ENCODE results near the gene NRP2.
A peak's percentile ranks its signal among the peaks of the same experiment; 100 is the strongest.

The NRP2 gene

GRCh38 chr2:205713086-205713485 lies 30.8 kb downstream of the NRP2 start:
- no peak overlapping the region for H2AFZ ChIP-seq (ENCODE audit: low read length, unreplicated experiment)
- peaks cover 13% of the 10 kb centered on the region for H3K4me1 ChIP-seq (ENCODE audit: control insufficient read depth, insufficient read depth, low read length, unreplicated experiment)
- no peaks in the 10 kb centered on the region for H3K27me3 ChIP-seq (ENCODE audit: insufficient read depth, low read length)
- H3K36me3 ChIP-seq (ENCODE audit: insufficient read depth, low read length): no peaks in the 10 kb centered on the region
- H3K27ac ChIP-seq (ENCODE audit: low read depth, low read length): peak overlapping the region; percentile 27; the same call in 1 of the 2 replicates
- no peak overlapping the region for H3K4me3 ChIP-seq (ENCODE audit: low read depth, low read length)
- H3K79me2 ChIP-seq (ENCODE audit: control insufficient read depth, insufficient read depth, low read length, unreplicated experiment): no peaks in the 10 kb centered on the region

GRCh38 chr2:205714058-205714776 lies 31.9 kb downstream of the NRP2 start:
- H3K4me1 ChIP-seq (ENCODE audit: control insufficient read depth, insufficient read depth, low read length, unreplicated experiment): peaks cover 13% of the 10 kb centered on the region
- H3K4me3 ChIP-seq (ENCODE audit: low read depth, low read length): no peak overlapping the region
- H3K27me3 ChIP-seq (ENCODE audit: insufficient read depth, low read length): no peaks in the 10 kb centered on the region
- no peak overlapping the region for H3K27ac ChIP-seq (ENCODE audit: low read depth, low read length)
- H3K36me3 ChIP-seq (ENCODE audit: insufficient read depth, low read length): no peaks in the 10 kb centered on the region
- H2AFZ ChIP-seq (ENCODE audit: low read length, unreplicated experiment): no peak overlapping the region
- H3K79me2 ChIP-seq (ENCODE audit: control insufficient read depth, insufficient read depth, low read length, unreplicated experiment): no peaks in the 10 kb centered on the region

GRCh38 chr2:205714789-205715720 lies 32.8 kb downstream of the NRP2 start:
- Histone ChIP-seq H2AFZ (ENCODE audit: low read length, unreplicated experiment) (no peak overlapping the region), H3K4me3 (ENCODE audit: low read depth, low read length) (no peak overlapping the region), H3K27ac (ENCODE audit: low read depth, low read length) (no peak overlapping the region), H3K36me3 (ENCODE audit: insufficient read depth, low read length) (no peaks in the 10 kb centered on the region), H3K4me1 (ENCODE audit: control insufficient read depth, insufficient read depth, low read length, unreplicated experiment) (peaks cover 13% of the 10 kb centered on the region), H3K79me2 (ENCODE audit: control insufficient read depth, insufficient read depth, low read length, unreplicated experiment) (no peaks in the 10 kb centered on the region), H3K27me3 (ENCODE audit: insufficient read depth, low read length) (no peaks in the 10 kb centered on the region)

- H3K4me1 ChIP-seq (ENCODE audit: control insufficient read depth, insufficient read depth, low read length, unreplicated experiment): peaks cover 13% of the 10 kb centered on the region
- H3K79me2 ChIP-seq (ENCODE audit: control insufficient read depth, insufficient read depth, low read length, unreplicated experiment): no peaks in the 10 kb centered on the region
- no peak overlapping the region for H3K4me3 ChIP-seq (ENCODE audit: low read depth, low read length)
- no peaks in the 10 kb centered on the region for H3K36me3 ChIP-seq (ENCODE audit: insufficient read depth, low read length)
- H2AFZ ChIP-seq (ENCODE audit: low read length, unreplicated experiment): no peak overlapping the region
- H3K27me3 ChIP-seq (ENCODE audit: insufficient read depth, low read length): no peaks in the 10 kb centered on the region
- H3K27ac ChIP-seq (ENCODE audit: low read depth, low read length): no peak overlapping the region
These were observed 33.7 kb downstream of the NRP2 start for GRCh38 chr2:205715831-205716525.

- Histone ChIP-seq H2AFZ (ENCODE audit: low read length, unreplicated experiment) (no peak overlapping the region), H3K79me2 (ENCODE audit: control insufficient read depth, insufficient read depth, low read length, unreplicated experiment) (no peaks in the 10 kb centered on the region), H3K4me1 (ENCODE audit: control insufficient read depth, insufficient read depth, low read length, unreplicated experiment) (peaks cover 11% of the 10 kb centered on the region), H3K4me3 (ENCODE audit: low read depth, low read length) (no peak overlapping the region), H3K27me3 (ENCODE audit: insufficient read depth, low read length) (no peaks in the 10 kb centered on the region), H3K36me3 (ENCODE audit: insufficient read depth, low read length) (no peaks in the 10 kb centered on the region), H3K27ac (ENCODE audit: low read depth, low read length) (no peak overlapping the region)
These were observed 35.0 kb downstream of the NRP2 start for GRCh38 chr2:205717175-205717846.

- H3K4me3 ChIP-seq (ENCODE audit: low read depth, low read length): no peak overlapping the region
- no peak overlapping the region for H3K27ac ChIP-seq (ENCODE audit: low read depth, low read length)
- no peaks in the 10 kb centered on the region for H3K36me3 ChIP-seq (ENCODE audit: insufficient read depth, low read length)
- H3K4me1 ChIP-seq (ENCODE audit: control insufficient read depth, insufficient read depth, low read length, unreplicated experiment): peaks cover 4% of the 10 kb centered on the region
- H2AFZ ChIP-seq (ENCODE audit: low read length, unreplicated experiment): no peak overlapping the region
- H3K79me2 ChIP-seq (ENCODE audit: control insufficient read depth, insufficient read depth, low read length, unreplicated experiment): no peaks in the 10 kb centered on the region
- H3K27me3 ChIP-seq (ENCODE audit: insufficient read depth, low read length): no peaks in the 10 kb centered on the region
These were observed 35.7 kb downstream of the NRP2 start for GRCh38 chr2:205717999-205718398.

GRCh38 chr2:205719847-205720246 lies 37.5 kb downstream of the NRP2 start:
- H3K27ac ChIP-seq (ENCODE audit: low read depth, low read length): no peak overlapping the region
- H2AFZ ChIP-seq (ENCODE audit: low read length, unreplicated experiment): no peak overlapping the region
- H3K27me3 ChIP-seq (ENCODE audit: insufficient read depth, low read length): no peaks in the 10 kb centered on the region
- H3K4me3 ChIP-seq (ENCODE audit: low read depth, low read length): no peak overlapping the region
- no peaks in the 10 kb centered on the region for H3K36me3 ChIP-seq (ENCODE audit: insufficient read depth, low read length)
- H3K4me1 ChIP-seq (ENCODE audit: control insufficient read depth, insufficient read depth, low read length, unreplicated experiment): peaks cover 5% of the 10 kb centered on the region
- no peaks in the 10 kb centered on the region for H3K79me2 ChIP-seq (ENCODE audit: control insufficient read depth, insufficient read depth, low read length, unreplicated experiment)

GRCh38 chr2:205720451-205720902 lies 38.2 kb downstream of the NRP2 start:
- Histone ChIP-seq H3K4me3 (ENCODE audit: low read depth, low read length) (no peak overlapping the region), H3K79me2 (ENCODE audit: control insufficient read depth, insufficient read depth, low read length, unreplicated experiment) (no peaks in the 10 kb centered on the region), H2AFZ (ENCODE audit: low read length, unreplicated experiment) (no peak overlapping the region), H3K27me3 (ENCODE audit: insufficient read depth, low read length) (no peaks in the 10 kb centered on the region), H3K4me1 (ENCODE audit: control insufficient read depth, insufficient read depth, low read length, unreplicated experiment) (peaks cover 5% of the 10 kb centered on the region), H3K27ac (ENCODE audit: low read depth, low read length) (no peak overlapping the region), H3K36me3 (ENCODE audit: insufficient read depth, low read length) (no peaks in the 10 kb centered on the region)

- Histone ChIP-seq H3K4me1 (ENCODE audit: control insufficient read depth, insufficient read depth, low read length, unreplicated experiment) (peaks cover 5% of the 10 kb centered on the region), H3K4me3 (ENCODE audit: low read depth, low read length) (no peak overlapping the region), H3K27me3 (ENCODE audit: insufficient read depth, low read length) (no peaks in the 10 kb centered on the region), H3K27ac (ENCODE audit: low read depth, low read length) (no peak overlapping the region), H3K79me2 (ENCODE audit: control insufficient read depth, insufficient read depth, low read length, unreplicated experiment) (no peaks in the 10 kb centered on the region), H2AFZ (ENCODE audit: low read length, unreplicated experiment) (no peak overlapping the region), H3K36me3 (ENCODE audit: insufficient read depth, low read length) (no peaks in the 10 kb centered on the region)
These were observed 38.8 kb downstream of the NRP2 start for GRCh38 chr2:205721057-205721449.

- H3K4me1 ChIP-seq (ENCODE audit: control insufficient read depth, insufficient read depth, low read length, unreplicated experiment): peaks cover 5% of the 10 kb centered on the region
- H3K27ac ChIP-seq (ENCODE audit: low read depth, low read length): no peak overlapping the region
- H3K4me3 ChIP-seq (ENCODE audit: low read depth, low read length): no peak overlapping the region
- H3K27me3 ChIP-seq (ENCODE audit: insufficient read depth, low read length): no peaks in the 10 kb centered on the region
- no peaks in the 10 kb centered on the region for H3K79me2 ChIP-seq (ENCODE audit: control insufficient read depth, insufficient read depth, low read length, unreplicated experiment)
- H3K36me3 ChIP-seq (ENCODE audit: insufficient read depth, low read length): no peaks in the 10 kb centered on the region
- no peak overlapping the region for H2AFZ ChIP-seq (ENCODE audit: low read length, unreplicated experiment)
These were observed 40.1 kb downstream of the NRP2 start for GRCh38 chr2:205722283-205722918.
